Fibroblast of villous mesenchyme (primary cell): Measurements from ENCODE around the gene MTOR. TPM values are rescaled to one million over a fixed set of nuclear protein-coding genes. Genes with fewer than 3 reads are reported as not detected.
"Not testable (repeated sequence)": the region's sequence is repeated elsewhere in the genome, so short reads cannot be mapped to it uniquely, and the experiment has no call there.

Source experiments
- DNase-seq: peaks from one replicate; pipeline ENCODE4 v3.0.0-alpha.2; 2010; ENCODE audit warnings: low read depth
- H3K4me3 ChIP-seq: 2 replicates; pipeline ENCODE4 v1.5.1; 2011; ENCODE audit warnings: low read depth, mild to moderate bottlenecking, low read length
- total RNA-seq: library from RNA; depleted of rRNA; stranded (reverse); fragments of >200 nt; gene quantifications from 2 replicates; pipeline ENCODE4 v1.2.3, GENCODE V29; 2012
- TF ChIP-seq, protein P1 (sequence below): IDR thresholded peaks from 2 replicates; pipeline ENCODE4 v1.5.1; 2012; ENCODE audit warnings: low read depth, mild to moderate bottlenecking, low read length; ENCODE audit not compliant: insufficient read depth

Gene MTOR
- total RNA-seq, 1 donor: 47.5 TPM

DNA sequence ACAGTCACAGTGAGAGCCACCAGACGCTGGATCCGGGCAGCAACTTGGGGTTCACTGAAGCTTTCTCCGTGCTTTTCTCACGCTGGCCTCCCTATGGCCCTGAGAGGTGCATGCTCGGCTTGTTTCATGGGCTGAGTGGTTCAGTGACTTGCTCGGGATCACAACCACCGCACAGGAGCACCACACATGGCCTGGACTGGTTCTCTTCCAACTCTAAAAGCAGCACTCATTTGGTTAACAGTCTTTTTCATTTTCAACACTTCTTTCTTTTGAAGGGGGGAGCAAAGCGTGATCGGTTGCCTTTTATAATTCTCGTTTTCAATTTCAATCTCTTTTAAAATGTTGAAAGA lies 36.8 kb upstream of the MTOR start:
- TF ChIP-seq, protein P1, sequence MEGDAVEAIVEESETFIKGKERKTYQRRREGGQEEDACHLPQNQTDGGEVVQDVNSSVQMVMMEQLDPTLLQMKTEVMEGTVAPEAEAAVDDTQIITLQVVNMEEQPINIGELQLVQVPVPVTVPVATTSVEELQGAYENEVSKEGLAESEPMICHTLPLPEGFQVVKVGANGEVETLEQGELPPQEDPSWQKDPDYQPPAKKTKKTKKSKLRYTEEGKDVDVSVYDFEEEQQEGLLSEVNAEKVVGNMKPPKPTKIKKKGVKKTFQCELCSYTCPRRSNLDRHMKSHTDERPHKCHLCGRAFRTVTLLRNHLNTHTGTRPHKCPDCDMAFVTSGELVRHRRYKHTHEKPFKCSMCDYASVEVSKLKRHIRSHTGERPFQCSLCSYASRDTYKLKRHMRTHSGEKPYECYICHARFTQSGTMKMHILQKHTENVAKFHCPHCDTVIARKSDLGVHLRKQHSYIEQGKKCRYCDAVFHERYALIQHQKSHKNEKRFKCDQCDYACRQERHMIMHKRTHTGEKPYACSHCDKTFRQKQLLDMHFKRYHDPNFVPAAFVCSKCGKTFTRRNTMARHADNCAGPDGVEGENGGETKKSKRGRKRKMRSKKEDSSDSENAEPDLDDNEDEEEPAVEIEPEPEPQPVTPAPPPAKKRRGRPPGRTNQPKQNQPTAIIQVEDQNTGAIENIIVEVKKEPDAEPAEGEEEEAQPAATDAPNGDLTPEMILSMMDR: no peak
- no peak overlapping the region for H3K4me3 ChIP-seq
- no peak for DNase-seq

DNA sequence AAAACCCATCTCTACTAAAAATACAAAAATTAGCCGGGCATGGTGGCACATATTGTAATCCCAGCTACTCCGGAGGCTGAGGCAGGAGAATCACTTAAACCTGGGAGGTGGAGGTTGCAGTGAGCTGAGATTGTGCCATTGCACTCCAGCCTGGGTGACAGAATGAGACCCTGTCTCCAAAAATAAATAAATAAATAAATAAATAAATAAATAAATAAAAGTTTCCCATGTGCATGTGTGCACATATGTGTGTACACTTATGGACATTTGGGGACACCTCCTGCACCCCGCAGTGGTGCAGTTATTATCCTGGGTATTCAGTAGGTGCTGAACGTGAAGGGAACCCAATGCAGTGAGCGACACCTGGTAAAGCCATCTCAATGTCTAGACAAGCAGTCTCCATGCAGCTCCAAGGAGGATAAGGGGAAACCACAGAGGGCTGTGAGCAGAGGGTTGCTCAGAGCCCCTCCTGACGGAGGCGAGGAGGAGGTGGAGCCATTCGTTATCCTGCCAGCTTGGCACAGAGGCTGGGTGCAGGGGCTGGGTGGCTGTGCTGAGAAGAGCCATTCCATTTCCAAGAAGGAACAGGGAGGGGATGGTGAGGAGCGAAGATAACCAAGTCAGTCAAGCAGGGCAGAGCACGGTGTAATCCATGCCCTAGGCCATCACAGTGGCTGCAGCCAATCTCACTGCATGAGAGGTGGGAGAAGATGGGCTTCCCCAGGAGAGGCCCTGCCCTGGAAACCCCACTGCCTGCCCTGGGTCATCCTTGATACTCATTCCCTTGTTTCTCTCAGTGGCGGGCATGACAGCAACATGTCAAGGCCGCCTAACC lies 36.3 kb upstream of the MTOR start:
- no peak for DNase-seq
- TF ChIP-seq, protein P1: no peak
- H3K4me3 ChIP-seq: no peak overlapping the region

DNA sequence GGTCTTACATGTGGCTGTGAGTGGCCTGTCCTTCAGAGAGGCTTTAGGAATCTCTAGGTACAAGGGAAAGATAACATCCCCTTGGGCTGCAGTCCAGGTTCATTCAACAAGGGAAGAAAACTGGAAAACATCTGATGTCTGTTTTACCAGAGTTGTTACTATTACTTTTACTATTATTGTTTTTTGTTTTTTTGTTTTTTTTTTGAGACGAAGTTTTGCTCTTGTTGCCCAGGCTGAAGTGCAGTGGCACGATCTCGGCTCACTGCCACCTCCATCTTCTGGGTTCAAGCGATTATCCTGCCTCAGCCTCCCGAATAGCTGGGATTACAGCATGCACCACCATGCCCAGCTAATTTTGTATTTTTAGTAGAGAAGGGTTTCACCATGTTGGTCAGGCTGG lies 35.4 kb upstream of the MTOR start:
- not testable (repeated sequence) for H3K4me3 ChIP-seq, DNase-seq

DNA sequence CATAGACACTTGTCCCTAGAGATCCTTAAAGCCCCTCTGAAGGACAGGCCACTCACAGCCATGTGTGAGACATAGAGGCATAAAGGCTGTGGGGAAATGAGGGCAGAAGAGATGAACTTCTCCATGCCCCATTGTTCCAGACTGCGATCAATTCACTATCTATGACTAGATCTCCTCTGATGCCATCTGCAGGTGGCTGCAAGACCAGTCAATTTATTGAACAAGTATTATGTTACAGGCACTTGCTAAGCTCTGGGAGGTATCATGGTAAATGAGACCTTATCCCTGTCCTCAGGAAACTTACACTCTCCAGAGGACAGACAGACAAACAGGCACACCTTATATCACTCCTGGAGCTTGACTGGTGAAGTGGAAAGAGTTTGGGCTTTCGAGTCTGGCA lies 33.6 kb upstream of the MTOR start:
- DNase-seq: no peak
- H3K4me3 ChIP-seq: no peak overlapping the region

DNA sequence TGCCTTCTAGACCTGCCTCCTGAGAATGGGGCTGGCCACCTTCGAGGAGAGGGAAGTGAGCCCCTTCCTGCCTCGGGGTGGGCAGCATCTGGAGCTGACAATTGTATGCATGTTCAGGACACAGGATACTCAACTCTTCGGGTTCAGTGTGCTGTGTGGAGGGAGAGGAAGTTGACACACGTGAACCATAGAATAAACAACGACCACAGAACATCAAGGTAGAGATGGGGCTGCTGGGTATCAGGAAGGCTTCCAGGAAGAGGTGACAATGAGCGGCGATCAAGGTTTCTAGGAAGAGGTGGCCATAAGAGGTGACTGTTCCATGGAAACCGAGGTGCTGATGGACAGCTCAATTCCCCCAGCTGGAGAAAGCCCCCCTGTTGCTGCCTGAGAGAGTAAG lies 32.6 kb upstream of the MTOR start:
- TF ChIP-seq, protein P1: no peak
- no peak overlapping the region for H3K4me3 ChIP-seq
- DNase-seq: no peak

More for the DNA sequence above, 33.6 kb upstream of the MTOR start:
- TF ChIP-seq, protein P1: no peak

DNA sequence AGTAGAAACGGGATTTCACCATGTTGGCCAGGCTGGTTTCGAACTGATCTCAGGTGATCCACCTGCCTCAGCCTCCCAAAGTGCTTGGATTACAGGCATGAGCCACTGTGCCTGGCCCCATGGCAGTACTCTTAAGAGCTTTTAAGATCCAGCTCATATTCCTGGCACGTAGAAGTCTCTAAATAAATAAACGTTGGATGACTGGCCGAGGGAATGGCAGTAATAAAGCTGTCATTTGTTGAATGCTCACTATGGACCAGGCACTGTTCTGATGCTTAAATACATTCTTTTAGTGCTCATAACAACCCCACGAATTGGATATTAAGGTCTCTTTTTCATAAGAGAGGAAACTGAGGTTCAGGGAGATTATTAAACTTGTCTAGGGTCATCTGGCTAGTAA lies 31.5 kb upstream of the MTOR start:
- no peak for DNase-seq
- TF ChIP-seq, protein P1: no peak
- no peak overlapping the region for H3K4me3 ChIP-seq

DNA sequence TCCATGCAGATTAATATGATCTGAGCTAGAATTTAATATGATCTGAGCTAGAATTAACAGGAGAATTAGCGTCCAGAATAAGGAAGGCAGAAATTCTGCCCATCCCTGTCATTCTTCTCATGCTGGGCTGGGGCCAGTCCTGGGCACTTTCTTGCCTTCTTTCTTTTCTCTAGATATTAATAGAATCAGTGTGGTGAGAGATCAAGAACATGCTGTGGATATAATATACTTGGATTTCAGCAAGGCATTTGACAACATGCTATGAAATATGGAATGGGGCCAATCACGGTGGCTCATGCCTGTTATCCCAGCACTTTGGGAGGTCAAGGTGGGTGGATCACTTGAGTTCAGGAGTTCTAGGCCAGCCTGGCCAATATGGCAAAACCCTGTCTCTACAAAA lies 28.7 kb upstream of the MTOR start:
- DNase-seq: no peak
- H3K4me3 ChIP-seq: no peak overlapping the region
- TF ChIP-seq, protein P1: no peak
